Fibroblast of peridontal ligament (primary cell): ENCODE data around the gene STAT6.

Experiments
- DNase-seq: peaks from one replicate; pipeline ENCODE4 v3.0.0-alpha.2; 2010; ENCODE audit errors: extremely low read depth

Gene STAT6

DNA sequence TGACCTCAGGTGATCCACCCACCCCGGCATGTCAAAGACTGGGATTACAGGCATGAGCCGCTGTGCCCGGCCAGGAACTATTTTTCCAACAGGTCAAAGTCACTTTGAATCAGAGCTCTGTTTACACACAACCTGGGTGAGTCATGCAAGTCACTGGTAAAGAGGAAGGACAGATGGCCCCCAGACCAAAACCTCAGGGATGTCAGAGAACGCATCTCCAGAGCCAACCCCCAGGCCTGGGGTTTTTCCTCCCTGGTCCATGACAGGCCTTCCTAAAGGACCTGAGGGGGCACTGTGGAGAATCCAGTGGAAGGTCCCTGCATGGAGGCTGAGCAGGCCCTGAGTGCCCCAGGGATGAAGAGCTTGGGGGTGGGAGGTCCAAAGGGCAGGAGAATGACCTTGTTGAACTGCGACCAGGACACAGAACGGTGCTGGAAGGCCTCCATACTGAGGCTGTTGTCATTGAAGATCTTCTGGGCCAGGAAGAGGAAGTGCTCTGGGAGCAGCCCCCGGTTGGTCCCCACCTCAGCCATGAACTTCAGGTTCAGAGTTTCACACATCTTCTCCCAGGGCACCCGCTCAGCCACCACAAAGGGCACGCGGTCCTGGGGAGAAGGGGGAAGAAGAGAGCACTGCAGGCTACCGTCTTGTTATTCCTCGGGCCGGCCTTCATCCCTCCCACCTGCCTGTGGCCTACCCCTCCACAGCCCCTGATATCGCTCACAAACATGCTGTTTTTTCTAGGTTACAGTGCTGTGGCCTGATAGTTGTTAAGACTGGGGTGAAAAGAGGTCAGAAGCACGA is 9.1 kb downstream of the STAT6 start:
- DNase-seq, result no peak

DNA sequence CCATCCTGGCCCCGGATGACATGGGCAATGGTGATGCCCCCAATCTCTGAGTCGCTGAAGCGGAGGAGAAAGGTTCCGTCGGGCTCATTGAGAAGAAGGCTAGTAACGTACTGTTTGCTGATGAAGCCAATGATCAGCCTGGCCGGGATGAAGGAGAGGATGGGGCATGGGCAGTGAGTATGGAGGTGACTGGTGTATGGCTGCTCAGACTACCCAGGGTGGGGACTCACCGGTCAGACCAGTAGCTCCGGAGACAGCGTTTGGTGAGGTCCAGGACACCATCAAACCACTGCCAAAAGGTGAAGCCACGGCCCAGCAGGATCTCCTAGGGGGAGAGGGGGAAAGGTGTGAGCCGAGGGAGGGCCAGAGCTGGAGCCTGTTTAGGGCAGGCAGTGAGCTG is 11.4 kb downstream of the STAT6 start:
- DNase-seq, result no peak

DNA sequence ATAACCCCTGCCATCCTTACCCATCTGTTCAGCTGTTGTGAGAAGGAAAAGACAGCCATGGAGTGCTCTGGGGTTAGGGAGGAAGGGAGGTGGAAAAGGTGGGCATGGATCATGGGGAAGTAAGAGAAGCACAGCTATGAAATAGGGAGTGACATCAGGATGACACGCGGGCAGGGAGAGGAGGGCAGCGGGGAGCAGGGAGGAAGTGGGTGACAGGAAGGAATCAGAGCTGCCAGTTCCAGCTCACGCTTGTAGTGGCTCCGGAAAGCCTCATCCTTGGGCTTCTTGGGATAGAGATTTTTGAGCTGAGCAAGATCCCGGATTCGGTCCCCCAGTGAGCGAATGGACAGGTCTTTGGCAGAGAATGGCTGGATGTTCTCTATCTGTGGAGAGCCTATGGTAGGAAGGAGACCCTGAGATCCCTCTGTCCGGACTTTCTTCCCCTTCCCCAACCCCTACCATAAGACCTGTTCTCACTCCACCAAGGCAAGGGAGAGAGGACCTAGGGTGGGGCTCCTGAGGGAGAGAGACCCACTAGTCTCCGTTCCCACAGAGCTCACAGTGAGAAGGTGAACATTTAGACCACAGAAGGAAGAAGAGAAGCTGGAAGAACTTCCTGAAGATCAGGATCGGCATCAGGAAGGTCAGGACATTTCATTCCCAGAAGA is 12.0 kb downstream of the STAT6 start:
- no peak for DNase-seq

DNA sequence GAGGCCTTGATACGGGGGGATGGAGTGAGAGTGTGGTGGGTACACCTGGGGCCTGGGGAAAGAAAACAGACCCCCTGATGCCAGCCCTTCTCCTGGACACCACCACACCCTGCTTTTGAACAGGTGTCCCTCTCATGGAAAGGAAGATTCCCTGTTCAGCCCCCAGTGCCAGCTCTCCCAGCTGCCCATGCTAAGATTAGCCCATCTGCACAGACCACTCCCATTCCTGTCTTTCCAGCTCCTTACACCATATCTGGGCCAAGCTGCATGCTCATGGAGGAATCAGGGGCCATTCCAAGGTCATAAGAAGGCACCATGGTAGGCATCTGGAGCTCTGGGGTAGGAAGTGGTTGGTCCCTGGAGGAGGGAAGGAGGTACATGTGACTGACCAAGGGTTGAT is 12.6 kb downstream of the STAT6 start:
- no peak for DNase-seq

DNA sequence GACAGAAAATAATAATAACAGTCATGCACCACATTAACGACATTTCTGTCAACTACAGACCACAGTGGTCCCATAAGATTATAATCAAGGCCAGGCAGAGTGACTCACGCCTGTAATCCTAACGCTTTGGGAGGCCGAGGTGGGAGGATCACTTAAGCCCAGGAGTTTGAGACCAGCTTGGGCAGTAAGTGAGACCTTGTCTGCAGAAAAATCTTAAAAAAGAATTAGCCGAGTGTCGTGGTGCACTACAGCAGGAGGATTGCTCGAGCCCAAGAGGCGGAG is 13.7 kb downstream of the STAT6 start:
- DNase-seq, result no peak

DNA sequence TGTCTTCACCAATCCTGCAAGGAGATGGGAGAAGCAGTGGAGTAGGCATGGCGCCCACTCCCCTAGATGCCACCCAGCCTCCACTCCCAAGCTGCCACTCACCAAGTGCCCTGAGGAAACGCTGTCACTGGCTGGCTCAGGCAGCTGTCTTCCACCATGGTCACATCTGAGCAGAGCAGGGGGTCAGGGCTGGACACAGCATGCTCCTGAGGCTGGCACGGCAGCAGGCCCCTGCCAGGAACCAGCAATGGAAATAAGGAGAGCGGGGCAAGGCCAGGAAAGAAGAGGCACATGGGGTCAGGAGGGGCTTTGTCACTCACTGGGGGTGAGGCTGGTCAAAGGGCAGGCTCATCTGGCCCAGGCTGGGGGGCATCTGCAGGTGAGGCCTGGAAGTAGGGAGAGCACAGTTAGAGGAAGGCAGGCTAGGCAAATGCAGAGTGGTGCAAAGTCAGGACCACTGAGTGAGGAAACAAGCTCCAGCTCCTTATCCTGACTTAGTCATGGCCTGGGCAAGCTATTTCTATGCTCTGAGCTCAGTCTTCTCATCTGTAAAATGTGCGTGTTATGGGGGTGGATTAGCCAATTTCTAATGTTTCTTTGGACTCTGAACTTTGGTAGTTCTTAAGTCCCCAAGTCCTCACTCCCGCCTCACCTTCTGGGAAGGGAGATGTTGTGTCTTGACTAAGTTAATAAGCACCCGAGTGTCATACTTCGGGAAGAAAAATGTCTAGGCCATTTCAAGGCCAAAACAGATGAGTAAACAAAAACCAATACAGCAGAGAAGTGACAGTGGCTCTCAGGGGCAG is 14.2 kb downstream of the STAT6 start:
- no peak for DNase-seq

DNA sequence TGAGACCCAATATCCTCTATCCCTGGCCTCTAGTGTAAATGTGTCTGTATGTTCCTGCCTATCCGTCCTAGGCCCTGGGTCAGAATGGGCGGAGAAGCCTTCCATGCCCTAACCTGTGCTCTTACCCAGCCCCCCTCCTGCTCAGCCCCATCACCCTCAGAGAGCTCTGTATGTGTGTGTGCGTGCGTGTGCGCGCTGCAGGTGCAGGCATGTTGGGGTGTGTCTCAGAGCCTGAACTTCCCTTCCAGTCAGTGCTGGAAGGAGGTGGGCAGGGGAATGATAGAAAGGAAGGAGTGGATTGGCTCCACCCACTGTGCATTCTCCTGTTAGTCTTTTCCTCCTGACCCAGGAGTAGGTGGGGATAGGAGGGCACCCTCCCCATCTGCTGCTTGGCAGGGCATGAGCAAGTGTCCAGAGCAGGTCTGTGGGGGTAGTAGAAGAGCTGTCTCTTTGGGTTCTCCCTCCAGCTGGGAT is 15.0 kb downstream of the STAT6 start:
- no peak for DNase-seq

DNA sequence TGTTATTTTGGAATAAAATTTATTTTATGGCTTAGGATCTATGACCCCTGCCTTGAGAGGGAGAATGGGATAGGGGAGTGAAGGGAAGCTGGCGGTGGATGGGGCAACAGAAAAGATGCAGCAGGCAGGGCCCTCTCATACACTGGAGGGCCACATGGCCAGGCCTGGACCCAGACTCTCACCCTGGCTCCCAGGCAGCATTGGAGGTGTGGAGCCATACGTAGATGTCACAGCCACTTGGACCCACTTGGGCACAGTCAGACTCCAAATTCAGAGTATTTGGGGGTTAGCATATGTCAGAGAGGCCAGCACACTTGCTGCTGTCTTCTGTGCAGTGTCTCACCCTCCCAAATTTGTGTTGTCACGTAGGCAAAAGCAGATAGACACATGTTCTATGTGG is 15.7 kb downstream of the STAT6 start:
- no peak for DNase-seq

DNA sequence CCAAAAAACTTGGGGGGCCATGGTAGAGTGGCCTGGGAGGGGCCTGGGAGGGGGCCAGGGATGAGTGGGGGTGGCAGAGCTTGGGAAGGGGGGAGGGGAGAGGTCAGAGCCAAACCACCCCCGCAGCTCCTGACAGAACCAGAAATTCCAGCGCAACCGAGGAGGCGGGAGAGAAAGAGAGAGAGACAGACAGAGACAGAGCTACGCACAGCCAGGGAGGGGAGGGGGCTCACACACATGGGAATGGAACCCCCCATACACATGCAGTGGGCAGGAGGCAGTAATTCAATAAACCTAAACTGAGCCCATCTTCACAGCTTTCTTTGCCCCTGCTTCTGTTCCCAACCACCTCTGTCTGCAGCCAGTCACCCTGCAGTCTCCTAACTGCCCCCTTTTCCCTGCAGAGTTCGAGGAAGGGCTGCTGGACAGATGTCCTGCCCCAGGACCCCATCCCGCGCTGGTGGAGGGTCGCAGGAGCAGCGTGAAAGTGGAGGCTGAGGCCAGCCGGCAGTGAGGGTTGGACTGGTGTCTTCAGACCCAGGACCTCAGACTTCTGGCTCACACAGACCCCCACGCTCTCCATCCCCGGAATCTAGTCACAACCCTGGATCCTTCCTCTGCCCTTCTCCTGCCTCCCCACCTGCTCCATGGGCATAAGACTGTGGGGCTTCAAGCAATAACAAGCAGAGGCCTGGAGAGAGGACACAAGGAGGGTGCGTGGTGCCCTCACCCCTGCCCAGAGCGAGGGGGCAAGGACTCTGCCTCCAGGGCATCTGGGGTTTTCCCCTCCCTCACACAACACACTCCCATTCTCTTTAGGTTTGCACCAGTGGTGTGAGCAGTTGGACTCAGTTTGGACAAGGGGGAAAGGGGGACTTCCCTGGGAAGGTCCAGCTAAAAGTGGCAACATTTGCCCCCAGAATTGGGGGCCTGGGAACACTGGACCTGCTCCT is 16.7 kb downstream of the STAT6 start:
- DNase-seq, result no peak

DNA sequence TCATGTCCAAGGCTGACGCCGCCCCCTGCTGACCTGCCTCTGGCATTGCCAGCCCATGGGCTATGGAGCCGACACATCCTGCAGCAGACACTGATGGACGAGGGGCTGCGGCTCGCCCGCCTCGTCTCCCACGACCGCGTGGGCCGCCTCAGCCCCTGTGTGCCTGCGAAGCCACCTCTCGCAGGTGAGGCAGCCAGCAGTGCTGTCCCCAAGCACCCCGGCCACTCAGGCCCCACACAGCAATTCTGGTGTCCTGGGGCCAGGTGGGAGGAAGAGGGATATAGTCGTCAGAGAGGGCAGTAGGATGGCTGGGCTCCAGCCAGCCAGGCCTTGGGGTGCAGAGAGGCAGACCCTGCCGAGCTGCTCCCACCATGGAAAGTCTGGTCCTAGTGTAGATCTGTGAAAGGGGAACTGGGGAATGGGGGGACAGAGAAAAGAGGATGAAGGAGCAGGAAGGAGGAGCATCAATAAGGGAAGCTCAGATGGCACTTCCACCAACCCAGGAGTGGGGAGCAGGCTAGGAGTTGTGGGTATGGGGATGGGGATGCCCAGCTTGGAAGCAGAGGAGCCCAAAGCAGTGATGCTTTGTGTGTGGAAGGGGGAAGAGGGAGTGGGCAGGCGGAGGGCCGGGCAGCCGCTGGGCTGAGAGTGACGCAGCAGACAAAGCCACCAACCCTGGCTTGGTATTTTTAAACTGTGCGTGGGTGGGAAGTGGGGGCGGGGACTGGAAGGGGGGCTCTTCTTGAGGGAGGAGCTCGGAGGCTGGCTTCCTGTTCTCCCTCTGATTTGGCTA is 17.6 kb downstream of the STAT6 start:
- DNase-seq, result peak; percentile 84

DNA sequence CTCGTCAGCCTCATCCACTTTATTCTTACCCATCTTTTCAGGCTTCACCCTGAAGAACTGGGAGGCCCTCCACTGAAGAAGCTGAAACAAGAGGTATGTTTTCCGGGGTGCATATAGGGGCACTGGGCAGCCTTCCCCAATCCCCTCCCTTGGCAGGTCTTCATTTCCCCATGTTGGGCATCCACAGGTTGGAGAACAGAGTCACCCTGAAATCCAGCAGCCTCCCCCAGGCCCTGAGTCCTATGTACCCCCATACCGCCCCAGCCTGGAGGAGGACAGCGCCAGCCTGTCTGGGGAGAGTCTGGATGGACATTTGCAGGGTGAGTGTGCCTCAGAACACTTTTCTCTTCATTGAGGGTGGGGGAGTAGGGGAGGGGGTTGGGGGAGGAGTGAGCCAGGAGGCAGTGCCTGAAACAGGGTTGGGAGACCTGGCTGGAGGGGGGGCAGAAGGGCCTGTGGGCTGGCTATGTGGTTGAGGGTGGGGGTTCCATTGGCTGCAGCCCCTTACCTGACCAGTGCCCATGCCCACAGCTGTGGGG is 18.2 kb downstream of the STAT6 start:
- no peak for DNase-seq

DNA sequence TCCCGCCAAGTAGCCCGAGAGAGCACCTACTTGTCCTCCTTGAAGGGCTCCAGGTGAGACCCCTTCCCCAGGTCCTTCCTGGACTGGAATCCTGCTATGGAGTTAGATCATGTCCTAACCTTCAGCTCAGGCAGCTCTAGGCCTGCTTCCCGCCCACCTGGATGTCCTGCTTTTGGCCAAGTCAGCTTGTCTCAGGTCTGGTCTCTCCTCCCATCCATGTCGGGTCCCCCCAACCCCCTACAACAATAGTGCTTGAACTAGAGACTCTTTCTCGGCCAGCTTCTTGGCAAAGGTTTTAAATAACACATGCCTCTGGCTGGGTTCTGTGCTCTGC is 18.7 kb downstream of the STAT6 start:
- no peak for DNase-seq

DNA sequence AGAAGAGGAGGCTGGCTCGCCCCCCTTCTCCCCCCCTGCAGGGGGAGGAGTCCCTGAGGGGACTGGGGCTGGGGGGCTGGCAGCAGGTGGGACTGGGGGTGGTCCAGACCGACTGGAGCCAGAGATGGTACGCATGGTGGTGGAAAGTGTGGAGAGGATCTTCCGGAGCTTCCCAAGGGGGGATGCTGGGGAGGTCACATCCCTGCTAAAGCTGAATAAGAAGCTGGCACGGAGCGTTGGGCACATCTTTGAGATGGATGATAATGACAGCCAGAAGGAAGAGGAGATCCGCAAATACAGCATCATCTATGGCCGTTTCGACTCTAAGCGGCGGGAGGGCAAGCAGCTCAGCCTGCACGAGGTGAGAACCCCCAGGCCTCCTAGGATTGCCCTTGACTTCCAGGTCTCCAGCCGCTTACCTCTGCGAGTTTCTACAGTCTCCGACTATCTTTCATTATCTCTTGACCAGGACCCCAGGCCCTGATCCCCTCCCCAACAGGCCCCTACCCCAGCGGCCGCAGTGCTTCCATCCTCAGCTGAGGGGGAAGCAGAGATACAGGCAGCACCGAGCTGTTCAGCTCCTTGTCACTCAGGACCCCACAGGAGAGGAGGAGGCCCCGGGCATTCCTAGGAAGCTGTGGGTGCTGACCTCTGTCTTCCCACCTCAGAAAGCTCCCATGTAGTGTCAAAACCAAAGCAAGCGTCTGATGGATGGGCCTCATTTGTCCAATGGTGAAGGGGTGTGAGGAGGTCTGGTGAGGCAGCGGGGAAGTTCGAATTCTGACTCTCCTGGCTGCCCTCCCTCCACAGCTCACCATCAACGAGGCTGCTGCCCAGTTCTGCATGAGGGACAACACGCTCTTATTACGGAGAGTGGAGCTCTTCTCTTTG is 19.3 kb downstream of the STAT6 start:
- no peak for DNase-seq

DNA sequence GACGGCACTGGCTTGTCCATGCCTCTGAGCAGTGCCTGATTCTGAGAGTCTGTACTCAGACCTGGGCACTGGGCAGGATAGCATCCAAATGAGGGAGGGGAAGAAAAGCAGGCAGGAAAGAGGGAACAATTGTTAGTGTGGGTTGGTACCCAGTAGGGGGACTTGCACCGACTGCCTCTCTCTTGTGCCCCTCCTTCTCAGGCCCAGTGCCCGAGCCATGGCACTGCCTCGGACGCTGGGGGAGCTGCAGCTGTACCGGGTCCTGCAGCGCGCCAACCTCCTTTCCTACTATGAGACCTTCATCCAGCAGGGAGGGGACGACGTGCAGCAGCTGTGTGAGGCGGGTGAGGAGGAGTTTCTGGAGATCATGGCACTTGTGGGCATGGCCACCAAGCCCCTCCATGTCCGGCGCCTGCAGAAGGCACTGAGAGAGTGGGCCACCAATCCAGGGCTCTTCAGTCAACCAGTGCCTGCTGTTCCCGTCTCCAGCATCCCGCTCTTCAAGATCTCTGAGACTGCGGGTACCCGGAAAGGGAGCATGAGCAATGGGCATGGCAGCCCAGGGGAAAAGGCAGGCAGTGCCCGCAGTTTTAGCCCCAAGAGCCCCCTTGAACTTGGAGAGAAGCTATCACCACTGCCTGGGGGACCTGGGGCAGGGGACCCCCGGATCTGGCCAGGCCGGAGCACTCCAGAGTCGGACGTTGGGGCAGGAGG is 20.1 kb downstream of the STAT6 start:
- DNase-seq, result peak; percentile 55

DNA sequence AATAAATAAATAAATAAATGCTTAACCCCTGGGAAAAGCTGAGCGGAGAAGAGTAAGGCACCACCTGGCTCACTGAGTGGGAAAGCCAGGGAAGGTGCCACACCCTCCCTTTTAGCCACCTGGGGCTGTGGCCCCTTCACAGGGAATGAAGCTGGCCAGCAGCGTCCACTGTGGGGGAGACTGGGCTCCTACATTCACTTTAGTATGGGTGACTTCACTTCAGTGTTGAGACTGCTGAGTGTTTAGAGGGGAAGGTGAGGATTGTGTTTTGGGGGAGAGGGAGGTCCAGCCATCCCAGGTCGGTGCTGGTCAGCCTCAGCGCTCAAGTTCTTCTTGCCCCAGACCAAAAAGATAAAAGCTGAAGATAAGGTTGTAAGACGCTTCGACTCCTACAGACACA is 20.7 kb downstream of the STAT6 start:
- no peak for DNase-seq

DNA sequence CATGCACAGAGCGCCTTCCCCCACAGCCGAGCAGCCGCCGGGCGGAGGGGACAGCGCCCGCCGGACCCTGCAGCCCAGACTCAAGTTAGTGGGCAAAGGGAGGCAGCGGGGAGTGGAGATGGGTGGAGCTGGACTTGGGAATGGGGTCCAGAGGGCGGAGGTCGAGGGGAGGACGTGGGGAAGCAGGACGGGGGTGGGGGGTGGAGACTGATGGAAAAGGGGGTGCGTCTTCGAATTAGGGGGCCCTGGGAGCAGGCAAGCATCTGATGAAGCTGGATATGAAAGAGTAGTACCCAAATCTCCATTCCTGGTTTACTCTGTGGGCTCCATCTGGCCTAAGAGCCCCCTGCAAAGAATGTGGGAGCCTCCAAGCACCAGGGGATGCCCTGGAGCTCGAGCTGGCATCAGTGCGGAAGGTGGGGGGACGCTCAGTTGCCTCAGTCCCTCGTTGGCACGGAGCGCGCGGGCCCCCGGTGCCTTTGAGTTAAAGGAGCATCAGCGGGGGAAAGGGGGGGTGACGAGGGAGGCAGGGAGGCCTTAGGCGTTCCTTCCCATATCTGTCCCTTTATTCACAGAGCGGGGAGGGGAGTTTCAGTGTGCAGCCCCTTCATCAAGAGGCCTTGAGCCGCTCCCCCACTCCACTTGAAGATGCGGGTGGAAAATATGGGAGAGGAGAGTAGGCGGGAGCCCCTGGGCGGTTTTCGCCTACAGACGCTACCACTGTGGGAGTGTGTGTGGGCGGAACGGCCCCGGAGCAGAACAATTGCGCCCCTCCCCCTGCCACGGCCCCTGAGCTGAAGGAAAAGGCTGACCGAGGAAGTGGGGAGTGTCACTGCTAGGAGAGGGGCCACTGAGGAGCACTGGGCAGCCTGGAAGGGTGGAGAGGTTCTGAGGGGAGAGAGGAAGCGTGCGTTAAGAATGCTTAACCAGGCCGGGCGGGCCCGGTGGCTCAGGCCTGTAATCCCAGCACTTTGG is 21.6 kb downstream of the STAT6 start:
- DNase-seq, result peak; percentile 52

DNA sequence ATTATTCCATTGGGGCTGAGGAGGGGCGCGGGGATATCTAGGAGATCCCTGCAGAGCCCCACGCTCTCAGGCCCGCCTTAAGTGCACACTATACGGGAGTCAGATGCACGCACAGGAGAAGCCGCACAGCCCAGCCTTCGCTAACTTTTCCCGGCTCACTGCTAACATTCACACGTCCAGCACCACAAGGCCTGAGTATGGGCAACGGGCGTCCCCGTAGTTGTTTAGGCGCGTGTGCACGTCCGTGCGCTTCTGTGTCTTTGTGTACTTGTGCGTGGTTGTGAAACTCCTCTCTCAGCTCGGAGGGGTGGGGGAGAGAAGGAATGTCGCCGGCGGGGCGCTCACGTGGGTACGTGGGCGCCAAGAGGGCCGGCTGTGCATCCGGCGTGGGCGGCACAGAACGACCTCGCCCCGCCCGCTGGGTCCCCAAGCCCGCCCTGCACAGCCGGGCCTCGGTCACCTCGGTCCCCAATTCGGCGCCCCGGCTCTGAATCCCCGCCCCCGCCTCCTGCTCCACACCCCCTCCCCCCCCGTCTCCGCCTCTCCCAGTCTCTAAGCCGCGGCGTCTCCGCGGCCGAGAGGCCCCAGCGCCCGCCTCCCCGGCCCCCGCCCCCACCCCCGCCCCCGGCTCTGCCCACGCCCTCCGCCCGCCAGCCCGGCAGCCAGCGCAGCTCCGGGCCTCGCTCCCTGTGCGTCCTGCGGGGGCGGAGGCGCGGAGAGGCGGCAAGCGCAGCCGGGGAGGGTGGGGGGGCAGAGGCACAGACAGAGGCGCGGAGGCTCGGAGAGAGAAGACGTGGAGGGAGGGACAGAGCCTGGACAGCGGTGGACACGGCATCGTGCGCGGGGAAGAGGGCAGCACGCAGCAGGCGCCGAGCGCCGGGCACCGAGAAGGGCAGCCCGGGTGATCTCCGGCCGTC is 22.6 kb downstream of the STAT6 start, which contains the start of gene NAB2:
NAB2 (plus strand) TSS at position 761 of the 917 bp plus-strand sequence. CDS start 158 bp downstream, outside the sequence.
- peak; percentile 94 for DNase-seq
